GM10847 (cell line): ENCODE data around the gene USP27X.

Experiments
- POLR2A ChIP-seq: IDR thresholded peaks from 2 replicates; pipeline ENCODE4 v1.6.1; 2011; ENCODE audit not compliant: insufficient read length; ENCODE audit errors: extremely low read depth

USP27X gene

DNA sequence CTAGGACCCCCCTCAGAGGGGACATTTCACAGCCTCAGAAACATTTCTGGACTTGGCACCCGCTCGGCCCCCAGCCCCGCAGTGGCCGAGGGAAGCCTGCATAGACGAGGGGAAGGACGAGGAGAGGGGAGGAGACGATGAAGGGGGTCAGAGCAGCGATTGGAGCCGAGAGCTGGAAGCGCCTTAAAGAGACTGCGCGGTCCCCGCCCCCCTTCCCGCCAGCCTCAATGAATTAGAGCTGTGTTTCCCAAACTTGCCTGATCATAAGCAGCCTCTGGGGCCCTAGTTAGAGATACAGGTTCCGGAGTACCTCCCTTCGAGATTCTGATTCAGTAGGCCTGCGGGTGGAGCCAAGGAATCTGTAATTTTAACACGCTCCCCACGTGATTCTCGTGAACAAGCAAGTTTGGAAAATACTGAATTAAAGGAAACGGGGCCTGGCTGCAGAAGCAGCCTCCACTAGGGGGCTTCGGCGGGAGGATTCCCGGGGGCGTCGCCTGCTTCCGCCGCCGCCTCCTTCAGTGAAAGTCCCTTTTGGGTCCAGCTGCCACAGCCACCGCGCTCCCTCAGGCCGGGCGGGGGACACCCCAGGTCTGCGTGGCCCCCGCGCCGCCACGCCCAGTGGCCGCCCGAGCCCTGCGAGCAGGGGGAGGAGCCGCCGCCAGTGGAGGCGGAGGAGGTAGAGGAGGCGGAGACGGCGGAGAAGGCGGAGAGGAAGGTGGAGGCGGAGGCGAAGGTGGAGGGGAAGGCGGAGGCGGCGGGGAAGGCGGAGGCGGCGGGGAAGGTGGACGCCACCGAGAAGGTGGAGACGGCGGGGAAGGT lies at the start of gene USP27X:
TSS of gene USP27X (plus strand) at position 651 of the 822 bp plus-strand sequence. CDS start 824 bp downstream, outside the sequence.
- no peak for TF ChIP-seq POLR2A

DNA sequence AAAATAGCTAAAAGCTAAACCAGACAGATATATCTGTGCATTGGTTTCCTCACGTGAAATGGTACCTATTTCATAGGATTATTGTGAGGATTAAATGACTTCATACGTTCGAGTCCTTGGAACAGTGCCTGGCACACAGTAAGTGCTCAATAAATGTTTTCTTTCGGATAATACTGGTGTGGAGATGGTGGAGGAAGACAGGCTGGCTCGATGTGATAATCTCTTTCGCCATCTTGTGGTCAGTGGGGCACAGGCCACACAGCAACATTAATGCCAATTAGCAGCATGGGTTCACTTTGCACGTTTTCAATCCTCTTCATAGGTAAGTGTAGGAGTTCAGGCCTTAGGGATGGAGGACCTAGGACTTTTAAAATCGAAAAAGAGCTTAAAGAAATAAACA lies 40.9 kb upstream of the USP27X start:
- TF ChIP-seq POLR2A = no peak

DNA sequence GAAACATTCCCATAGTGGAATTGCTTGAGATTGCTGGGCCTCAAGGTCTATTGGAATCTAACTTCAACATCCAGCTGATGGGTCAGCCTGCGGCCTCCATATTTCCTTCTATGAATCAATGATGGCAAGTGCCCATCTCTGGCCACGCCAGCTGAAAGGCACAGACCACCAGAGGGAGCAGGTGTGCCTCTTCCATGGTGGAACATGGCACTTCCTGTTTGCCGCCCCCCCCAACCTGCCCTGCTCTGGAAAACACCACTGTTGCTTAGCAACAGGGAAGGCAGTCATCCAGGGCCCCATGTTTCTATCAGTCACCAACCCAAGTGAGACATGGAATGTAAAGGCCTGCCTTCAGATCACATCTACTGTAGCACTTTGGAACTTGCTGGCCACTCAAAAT lies 38.6 kb upstream of the USP27X start:
- TF ChIP-seq POLR2A = no peak

DNA sequence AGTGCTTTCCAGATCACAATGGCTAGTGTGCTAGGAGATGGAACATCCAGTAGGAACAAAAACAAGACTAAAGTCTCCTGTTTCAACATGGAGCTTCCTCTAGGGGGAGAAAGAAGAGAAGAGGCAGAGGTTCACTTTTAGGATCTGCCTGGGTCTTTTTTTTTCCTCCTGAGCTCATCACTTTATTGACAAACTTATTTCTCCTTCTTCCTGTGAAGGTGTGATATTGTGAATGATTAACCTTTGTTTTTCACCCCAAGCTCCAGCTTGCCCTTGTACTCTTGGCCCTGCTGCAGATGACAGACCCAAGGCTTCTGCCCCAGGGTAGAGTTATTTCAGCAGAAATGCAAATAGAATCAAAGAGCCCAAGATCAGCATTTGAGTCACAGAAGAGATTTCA lies 36.7 kb upstream of the USP27X start:
- no peak for TF ChIP-seq POLR2A

DNA sequence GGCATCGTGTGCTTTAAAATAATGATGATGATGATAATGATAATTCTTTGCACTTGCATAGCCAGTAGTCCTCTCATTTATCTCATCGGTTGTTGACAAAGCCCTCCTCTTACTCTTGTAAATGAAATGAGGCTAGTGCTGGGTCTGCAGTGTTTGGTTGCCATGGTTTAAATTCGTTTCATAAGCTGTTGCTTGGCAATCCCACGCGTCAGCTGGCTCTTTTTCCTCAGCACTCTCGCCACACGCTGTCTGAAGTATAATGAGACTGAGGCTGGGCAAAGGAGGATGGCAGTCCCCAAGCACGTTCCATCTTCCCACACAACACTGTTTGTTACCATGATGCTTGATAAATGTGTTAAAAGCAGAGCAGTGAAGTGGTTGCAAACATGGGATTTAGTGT lies 34.7 kb upstream of the USP27X start:
- TF ChIP-seq POLR2A = no peak

DNA sequence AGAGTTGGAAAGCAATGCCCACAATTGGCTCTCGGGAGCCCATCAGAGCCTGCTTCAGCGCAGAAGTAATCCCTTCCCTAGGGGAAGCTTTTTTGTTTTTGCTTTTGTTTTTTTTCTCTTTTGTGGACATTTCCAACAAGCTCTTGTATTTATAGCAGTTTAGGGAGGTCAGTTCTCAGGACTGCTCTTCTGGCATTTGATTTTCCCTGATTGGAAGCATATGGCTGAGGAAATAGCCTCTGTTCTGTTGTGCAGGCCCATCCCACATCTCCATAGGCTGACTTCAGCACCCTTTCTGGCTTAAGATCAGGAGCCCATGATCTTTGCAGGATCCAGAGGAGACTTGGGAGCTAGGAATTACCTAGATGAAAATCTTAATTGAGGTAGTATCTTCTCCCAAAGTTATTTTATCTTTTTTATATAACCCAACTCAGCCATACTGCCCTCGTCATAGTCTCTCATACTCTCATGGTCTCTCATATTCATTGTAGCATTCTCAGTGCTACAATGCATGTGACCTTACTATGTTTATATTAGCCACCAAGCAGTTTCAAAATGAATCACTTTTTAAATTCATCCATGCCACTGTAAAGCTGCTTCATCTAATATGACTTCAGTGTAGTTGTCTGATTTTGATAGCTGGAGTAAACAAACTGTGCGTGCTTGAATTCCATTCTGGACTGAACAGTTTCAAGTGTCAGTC lies 33.4 kb upstream of the USP27X start:
- TF ChIP-seq POLR2A = no peak

DNA sequence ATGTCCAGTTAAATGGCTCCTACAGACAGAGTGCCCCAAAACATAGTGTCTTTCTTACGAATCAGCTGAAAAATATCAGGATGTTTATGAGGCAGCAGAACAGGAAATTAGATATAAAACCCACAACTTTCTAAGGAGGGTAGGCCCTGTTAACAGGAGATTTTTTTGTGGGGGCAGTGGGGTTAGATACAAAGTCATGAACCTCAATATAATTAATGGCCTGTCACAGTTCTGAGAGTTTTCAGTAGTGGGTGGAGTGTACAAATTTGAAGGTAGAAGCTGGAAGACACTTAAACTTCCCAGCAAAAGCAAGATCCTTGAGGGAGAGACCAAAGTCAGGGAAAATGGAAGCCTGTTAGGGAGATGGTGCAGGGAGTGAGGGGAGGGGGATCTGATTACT lies 32.8 kb upstream of the USP27X start:
- no peak for TF ChIP-seq POLR2A

DNA sequence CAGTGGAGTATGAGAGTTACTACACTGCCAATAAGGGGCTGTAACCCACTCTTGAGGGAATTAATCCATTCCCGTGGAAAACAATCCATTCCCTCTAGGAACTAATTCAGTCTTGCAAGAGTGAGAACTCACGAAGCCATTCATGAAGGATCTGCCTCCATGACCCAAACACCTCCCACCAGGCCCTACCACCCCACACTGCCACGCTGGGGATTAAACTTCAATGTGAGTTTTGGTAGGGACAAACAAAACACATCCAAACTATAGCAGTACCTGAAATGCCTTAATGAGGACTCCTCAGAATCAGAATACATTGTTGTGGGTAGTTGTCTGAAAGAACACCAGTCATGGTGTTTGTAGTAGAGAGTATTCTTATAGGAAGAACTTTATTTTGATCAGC lies 31.0 kb upstream of the USP27X start:
- no peak for TF ChIP-seq POLR2A

DNA sequence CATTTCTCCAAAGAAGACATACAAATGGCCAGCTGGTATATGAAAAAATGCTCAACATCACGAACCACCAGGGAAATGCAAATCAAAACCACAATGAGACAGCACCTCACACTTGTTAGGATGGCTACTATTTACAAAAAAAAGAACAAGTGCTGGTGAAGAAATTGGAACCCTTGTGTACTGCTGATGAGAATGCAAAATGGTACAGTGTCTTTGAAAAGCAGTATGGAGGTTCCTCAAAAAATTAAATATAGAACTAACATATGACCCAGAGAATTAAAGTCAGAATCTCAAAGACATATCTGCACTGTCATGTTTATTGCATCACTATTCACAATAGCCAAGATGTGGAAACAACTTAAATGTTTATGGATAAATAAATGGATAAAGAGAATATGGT lies 29.3 kb upstream of the USP27X start:
- no peak for TF ChIP-seq POLR2A

DNA sequence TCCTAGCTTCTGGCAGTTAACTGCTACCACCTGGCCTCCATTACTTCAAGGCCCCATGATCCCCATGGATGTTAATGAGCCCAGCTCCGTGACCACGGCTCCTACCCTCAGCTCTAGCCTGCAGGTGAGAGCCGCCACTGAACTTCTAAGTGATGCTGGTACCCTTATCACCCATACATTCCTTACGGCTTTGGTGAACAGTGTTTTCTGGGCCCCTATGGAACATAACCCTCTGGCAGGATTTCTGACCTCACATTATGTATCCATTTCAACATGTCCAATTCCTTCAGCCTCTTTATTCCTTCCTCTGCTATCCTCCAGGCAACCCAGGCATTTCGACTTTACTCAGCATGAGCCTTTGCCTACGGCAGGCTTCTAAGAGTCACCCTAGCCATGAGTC lies 25.6 kb upstream of the USP27X start:
- no peak for TF ChIP-seq POLR2A

DNA sequence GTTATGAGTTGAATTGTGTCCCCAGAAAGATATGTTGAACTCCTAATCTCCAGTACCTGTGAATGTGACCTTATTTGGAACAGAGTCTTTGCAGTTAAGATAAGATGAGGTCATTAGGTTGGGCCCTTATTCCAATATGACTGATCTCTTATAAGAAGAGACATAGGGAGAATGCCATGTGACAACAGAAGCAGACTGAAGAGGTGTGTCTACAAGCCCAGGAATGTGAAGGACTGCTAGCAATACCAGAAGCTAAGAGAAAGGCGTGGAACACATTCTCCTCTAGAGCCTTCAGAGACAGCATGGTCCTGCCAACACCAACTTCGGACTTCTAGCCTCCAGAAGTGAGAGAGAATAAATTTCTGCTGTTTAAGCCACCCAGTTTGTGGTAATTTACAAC lies 22.5 kb upstream of the USP27X start:
- TF ChIP-seq POLR2A = no peak

DNA sequence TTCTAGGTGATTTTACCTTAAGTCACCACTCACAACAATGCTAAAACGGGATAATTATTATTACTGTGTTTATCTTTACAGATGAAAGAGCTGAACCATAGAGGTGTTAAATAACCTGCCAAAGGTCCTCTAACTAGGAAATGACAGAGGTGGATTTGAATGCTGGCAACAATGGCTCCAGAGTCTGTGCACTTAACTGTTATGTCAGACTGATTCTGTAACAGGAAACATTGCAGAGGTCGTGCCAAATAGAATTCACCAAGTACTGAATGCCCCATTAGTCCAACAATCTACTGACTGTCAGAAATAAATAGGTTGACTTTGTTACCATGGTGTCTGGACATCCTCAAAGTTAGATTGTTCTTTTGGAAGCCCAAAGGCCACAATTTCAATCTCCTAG lies 20.9 kb upstream of the USP27X start:
- TF ChIP-seq POLR2A = no peak

DNA sequence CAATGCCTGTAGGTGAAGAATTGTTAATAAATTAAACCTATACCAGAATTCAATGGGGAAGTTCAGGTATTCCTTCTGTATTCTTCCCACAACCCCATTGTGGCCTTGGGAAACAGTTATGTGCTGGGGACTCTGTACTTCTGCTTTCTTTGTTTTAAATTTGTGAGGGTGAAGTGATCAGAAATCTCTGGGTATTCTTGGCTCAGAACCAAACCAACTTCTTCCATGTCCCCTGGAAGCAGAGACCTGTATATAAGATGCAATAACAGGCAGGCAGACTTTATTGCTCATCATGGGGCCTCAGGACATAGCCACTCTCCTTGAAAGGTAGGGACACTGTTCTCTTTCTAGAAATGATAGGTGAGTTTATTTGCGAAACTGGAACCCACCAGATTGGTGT lies 19.8 kb upstream of the USP27X start:
- no peak for TF ChIP-seq POLR2A

DNA sequence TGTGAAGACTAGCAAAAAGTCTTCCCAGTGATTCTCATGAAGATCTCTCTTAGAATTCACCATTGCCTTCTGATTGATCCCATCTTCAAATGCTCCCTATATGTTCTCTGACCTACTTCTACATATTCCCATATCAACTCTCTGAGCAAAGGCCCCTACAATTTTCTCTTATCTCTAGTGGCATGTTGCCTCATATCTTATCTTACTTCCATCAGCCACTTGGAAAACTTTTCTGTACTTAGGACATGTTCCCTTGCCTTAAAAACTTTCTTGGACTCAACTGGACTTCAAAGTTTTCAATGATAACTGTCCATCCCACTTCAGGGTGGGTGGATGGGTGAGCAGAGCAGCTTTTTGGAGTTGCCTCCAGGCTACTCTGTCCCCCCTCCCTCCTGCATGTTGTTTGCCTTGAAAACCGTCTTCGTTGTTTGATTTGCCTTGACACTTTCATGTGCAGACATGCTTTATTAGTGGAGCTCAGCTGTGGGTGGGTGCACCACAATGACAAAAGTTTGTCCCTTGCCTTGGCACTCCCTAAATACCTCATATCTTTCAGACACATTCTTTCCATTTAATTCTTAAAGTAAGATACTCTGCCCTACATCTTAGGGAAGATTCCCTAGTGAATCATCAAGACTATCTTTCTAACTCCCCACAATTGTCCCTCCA lies 18.3 kb upstream of the USP27X start:
- no peak for TF ChIP-seq POLR2A

DNA sequence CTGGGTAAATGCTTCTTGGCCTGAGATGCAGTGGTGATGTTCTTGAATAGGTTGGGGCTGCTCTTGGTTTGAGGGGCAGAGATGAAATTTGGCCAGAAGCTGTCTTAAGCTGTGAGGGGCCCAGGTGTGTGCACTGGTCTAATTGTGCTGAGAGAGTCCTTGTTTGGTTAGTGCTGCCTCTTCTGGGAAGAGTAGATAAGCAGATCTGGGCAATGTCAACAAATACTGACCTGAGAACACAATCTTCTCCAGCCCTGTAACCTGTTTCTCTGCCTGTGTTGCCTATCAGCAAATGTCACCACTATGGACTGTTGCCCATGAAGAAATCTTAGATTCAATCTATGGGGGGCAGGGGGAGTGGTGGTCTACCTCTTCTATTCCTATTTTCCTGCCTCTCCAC lies 17.2 kb upstream of the USP27X start:
- no peak for TF ChIP-seq POLR2A

DNA sequence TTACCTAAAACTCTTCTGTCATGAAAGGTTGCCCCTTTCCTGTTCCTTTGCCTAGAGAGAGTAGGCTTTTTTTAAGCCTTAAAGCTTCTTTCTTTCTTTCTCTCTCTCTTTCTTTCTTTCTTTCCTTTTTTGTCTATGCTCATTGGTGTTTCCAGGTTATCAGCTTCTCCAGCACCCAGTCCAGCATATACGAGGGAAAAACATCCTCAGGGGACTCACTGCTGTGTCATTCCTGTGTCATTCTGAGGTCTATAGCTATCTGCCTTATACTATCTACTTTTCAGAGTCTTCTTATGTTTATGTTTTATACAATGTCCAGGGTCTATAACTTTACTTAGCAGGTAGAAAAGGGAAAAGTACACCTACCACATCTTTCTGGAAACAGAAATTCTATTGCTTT lies 10.5 kb upstream of the USP27X start:
- TF ChIP-seq POLR2A = no peak

DNA sequence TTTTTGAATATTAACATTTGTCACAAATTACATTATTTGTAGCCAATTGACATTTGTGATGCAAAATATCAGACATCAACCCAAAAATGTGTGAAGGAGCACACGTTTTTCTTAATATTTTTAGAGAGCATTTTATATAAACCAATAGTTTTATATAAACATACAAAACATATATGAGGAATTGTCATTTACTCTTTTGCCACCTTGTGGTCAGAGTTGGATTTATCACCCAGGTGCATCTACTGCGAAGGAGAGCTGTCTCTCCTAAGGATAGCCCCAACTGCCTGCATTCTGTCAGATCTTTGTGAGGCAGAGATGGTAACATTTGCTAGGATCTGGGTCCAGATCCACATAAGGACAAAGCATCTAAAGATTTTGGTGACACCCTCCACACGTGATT lies 2.5 kb upstream of the USP27X start:
- no peak for TF ChIP-seq POLR2A
